ENCODE data around the gene SKOR2.

- TF ChIP-seq, protein P1, sequence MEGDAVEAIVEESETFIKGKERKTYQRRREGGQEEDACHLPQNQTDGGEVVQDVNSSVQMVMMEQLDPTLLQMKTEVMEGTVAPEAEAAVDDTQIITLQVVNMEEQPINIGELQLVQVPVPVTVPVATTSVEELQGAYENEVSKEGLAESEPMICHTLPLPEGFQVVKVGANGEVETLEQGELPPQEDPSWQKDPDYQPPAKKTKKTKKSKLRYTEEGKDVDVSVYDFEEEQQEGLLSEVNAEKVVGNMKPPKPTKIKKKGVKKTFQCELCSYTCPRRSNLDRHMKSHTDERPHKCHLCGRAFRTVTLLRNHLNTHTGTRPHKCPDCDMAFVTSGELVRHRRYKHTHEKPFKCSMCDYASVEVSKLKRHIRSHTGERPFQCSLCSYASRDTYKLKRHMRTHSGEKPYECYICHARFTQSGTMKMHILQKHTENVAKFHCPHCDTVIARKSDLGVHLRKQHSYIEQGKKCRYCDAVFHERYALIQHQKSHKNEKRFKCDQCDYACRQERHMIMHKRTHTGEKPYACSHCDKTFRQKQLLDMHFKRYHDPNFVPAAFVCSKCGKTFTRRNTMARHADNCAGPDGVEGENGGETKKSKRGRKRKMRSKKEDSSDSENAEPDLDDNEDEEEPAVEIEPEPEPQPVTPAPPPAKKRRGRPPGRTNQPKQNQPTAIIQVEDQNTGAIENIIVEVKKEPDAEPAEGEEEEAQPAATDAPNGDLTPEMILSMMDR (IDR thresholded peaks at IDR 0.05; ENCODE audit: low read length), result no peak
- TF ChIP-seq EZH2phosphoT487 (IDR thresholded peaks at IDR 0.05; ENCODE audit: low read length), result no peak
Measured at GRCh38 chr18:47247416-47248114, 3.9 kb downstream of the SKOR2 start.

Measured in MM.1S (cell line).